Ovary (tissue), 3 donors: Measurements from ENCODE around the gene LHFPL6.

ENCODE experiments used
- CTCF ChIP-seq, 3 donors: fragments of 450-650 bp in 2 of 3; fragments of 200-600 bp in 1 of 3; IDR thresholded peaks; one replicate each; pipeline versions ENCODE4 v1.5.1 to v1.8.0; 2016 to 2022; ENCODE audit warnings: antibody characterized with exemption in 3 of 3, mild to moderate bottlenecking in 1 of 3
- EP300 ChIP-seq: sonication (generic); formaldehyde crosslinking; IDR thresholded peaks from one replicate; pipeline ENCODE4 v1.6.1; 2017; ENCODE audit warnings: antibody characterized with exemption
- POLR2A ChIP-seq: fragments of 450-650 bp; IDR thresholded peaks from one replicate; pipeline ENCODE4 v1.6.1; 2017; ENCODE audit warnings: antibody characterized with exemption, mild to moderate bottlenecking, moderate library complexity
- donor health status: DM: no; HTN: no; CAD: no.

GRCh38 chr13:39410964-39411363, 192.0 kb downstream of the LHFPL6 start:
- no peak for TF ChIP-seq CTCF (IDR thresholded peaks at IDR 0.05)
- no peak for TF ChIP-seq POLR2A
- TF ChIP-seq EP300: no peak
